Tibial nerve (tissue), 4 donors: Measurements from ENCODE around the gene HINT1.

Experiments used
- EP300 ChIP-seq, 2 donors: sonication (generic); formaldehyde crosslinking; IDR thresholded peaks; one replicate each; pipeline ENCODE4 v1.6.1; 2017; ENCODE audit warnings: antibody characterized with exemption in 2 of 2, mild to moderate bottlenecking in 1 of 2
- POLR2A ChIP-seq, 2 donors: fragments of 450-650 bp; IDR thresholded peaks; one replicate each; pipeline ENCODE4 v1.6.1; 2017; ENCODE audit warnings: antibody characterized with exemption in 2 of 2, mild to moderate bottlenecking in 2 of 2, moderate library complexity in 2 of 2
- TF ChIP-seq, protein P1 (sequence below), 5 experiments: fragments of 200-600 bp in 3 of 5; fragments of 450-650 bp in 2 of 5; sonication (generic) in 3 of 5; IDR thresholded peaks; one replicate each; pipeline ENCODE4 v1.5.1; 2016 to 2019; ENCODE audit warnings: antibody characterized with exemption in 5 of 5, mild to moderate bottlenecking in 3 of 5, moderate library complexity in 2 of 5

DNA sequence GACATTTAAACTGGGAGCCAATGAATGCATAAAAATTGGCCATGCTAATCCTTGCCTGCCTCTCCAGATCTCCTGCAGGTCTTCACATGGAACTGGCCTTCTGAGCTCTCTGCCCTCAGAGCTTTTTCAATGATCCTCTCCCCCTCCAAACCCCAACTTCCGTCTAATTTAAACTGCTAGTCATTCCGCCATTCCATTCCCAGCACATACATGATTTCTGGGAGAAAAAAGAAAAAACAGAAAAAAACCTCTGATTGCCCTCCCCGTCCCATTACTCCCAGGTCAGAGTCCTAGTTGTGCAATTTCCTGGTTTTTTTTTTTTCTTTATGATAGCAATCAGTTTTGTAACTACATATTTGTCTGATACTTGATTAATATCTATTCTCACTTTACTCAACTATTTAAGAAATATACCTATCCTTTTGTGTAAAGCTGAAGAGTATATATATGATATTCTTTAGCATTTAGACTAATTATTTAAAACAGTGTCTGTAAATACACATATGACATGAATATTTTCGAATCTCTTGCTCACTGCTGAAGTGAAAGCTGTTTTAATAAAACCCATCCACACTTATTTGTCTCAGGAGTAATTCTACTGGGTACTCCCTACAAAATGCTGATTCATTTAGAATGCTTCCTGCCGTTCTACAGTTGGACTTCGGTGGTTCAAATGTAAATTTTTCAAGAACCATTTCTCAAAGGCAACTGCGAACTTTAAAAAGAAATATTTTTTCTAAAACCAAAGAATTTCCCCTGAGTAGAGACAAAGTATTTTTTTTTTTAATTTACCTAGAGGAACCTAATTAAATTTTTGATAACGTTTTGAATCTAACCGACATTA, 1.6 kb downstream of the HINT1 start:
- TF ChIP-seq, protein P1, sequence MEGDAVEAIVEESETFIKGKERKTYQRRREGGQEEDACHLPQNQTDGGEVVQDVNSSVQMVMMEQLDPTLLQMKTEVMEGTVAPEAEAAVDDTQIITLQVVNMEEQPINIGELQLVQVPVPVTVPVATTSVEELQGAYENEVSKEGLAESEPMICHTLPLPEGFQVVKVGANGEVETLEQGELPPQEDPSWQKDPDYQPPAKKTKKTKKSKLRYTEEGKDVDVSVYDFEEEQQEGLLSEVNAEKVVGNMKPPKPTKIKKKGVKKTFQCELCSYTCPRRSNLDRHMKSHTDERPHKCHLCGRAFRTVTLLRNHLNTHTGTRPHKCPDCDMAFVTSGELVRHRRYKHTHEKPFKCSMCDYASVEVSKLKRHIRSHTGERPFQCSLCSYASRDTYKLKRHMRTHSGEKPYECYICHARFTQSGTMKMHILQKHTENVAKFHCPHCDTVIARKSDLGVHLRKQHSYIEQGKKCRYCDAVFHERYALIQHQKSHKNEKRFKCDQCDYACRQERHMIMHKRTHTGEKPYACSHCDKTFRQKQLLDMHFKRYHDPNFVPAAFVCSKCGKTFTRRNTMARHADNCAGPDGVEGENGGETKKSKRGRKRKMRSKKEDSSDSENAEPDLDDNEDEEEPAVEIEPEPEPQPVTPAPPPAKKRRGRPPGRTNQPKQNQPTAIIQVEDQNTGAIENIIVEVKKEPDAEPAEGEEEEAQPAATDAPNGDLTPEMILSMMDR (IDR thresholded peaks at IDR 0.05) = no peak
- TF ChIP-seq POLR2A (IDR thresholded peaks at IDR 0.05) = no peak
- TF ChIP-seq EP300 (IDR thresholded peaks at IDR 0.05) = no peak
